K562 (cell line): ENCODE data around the gene GPX6. TPM values are rescaled to one million over a fixed set of nuclear protein-coding genes. Genes with fewer than 3 reads are reported as not detected.

Source experiments
- AFF1 ChIP-seq, 2 experiments: fragments of 450-650 bp; IDR thresholded peaks; 2 replicates each; pipeline ENCODE4 v1.6.1; 2018; ENCODE audit warnings: mild to moderate bottlenecking in 2 of 2, low read depth in 1 of 2; ENCODE audit not compliant: partially characterized antibody in 2 of 2
- BACH1 ChIP-seq: fragments of 200-800 bp; sonication (Bioruptor generic); IDR thresholded peaks from 2 replicates; pipeline ENCODE4 v1.6.1; 2016; ENCODE audit warnings: missing genetic modification characterization, missing compliant biosample characterization
- BCOR ChIP-seq: fragments of 450-650 bp; IDR thresholded peaks from 2 replicates; pipeline ENCODE4 v1.6.1; 2016
- MXI1 ChIP-seq: IDR thresholded peaks from 2 replicates; pipeline ENCODE4 v1.6.1; 2011; ENCODE audit warnings: low read depth, mild to moderate bottlenecking, improper control_type of control experiment, low read length
- NBN ChIP-seq: fragments of 450-650 bp; IDR thresholded peaks from 2 replicates; pipeline ENCODE4 v1.6.1; 2016; ENCODE audit warnings: low read depth, mild to moderate bottlenecking
- RHOXF2B ChIP-seq: fragments of 250-450 bp; sonication (Bioruptor Pico); conservative IDR thresholded peaks from 2 replicates; pipeline ENCODE4 v1.5.1; 2021
- SAFB ChIP-seq: fragments of 200-400 bp; formaldehyde crosslinking; IDR thresholded peaks from 2 replicates; pipeline ENCODE4 v1.6.1; 2017; ENCODE audit warnings: low read depth, low read length, borderline replicate concordance
- SIX5 ChIP-seq, 2 experiments: IDR thresholded peaks; 2 replicates each; pipeline ENCODE4 v1.6.1; 2011; ENCODE audit warnings: low read length in 2 of 2, borderline replicate concordance in 1 of 2, low read depth in 1 of 2, mild to moderate bottlenecking in 1 of 2, moderate library complexity in 1 of 2; ENCODE audit not compliant: insufficient read depth in 1 of 2
- SMARCC2 ChIP-seq: fragments of 450-650 bp; IDR thresholded peaks from 2 replicates; pipeline ENCODE4 v1.6.1; 2017; ENCODE audit warnings: antibody characterized with exemption, moderate library complexity, mild to moderate bottlenecking, low read depth
- SNAPC5 ChIP-seq: fragments of 250-450 bp; sonication (Bioruptor Pico); IDR thresholded peaks from 2 replicates; pipeline ENCODE4 v1.8.0; 2021; ENCODE audit warnings: moderate library complexity, mild to moderate bottlenecking, inconsistent platforms
- TCFL5 ChIP-seq: fragments of 250-450 bp; sonication (Bioruptor Pico); conservative IDR thresholded peaks from 2 replicates; pipeline ENCODE4 v1.6.1; 2021; ENCODE audit warnings: mild to moderate bottlenecking, moderate library complexity, matching md5 sums
- TGIF2 ChIP-seq: sonication (generic); formaldehyde crosslinking; IDR thresholded peaks from 2 replicates; pipeline ENCODE4 v1.8.1; 2022; ENCODE audit warnings: mild to moderate bottlenecking, missing genetic modification reagents, moderate library complexity
- TOE1 ChIP-seq, 2 experiments: fragments of 450-650 bp in 1 of 2; sonication (generic) in 1 of 2; formaldehyde crosslinking in 1 of 2; IDR thresholded peaks; 2 replicates each; pipeline versions ENCODE4 v1.7.1 to v1.8.0; 2016 to 2022; ENCODE audit warnings: borderline replicate concordance in 2 of 2, mild to moderate bottlenecking in 2 of 2, antibody characterized with exemption in 1 of 2, inconsistent platforms in 1 of 2, low read depth in 1 of 2, missing genetic modification reagents in 1 of 2, moderate library complexity in 1 of 2
- U2AF1 ChIP-seq: fragments of 200-400 bp; formaldehyde crosslinking; optimal IDR thresholded peaks from 2 replicates; pipeline ENCODE3; 2017; ENCODE audit warnings: mild to moderate bottlenecking, low read depth, low read length, moderate library complexity
- U2AF2 ChIP-seq: fragments of 200-400 bp; formaldehyde crosslinking; optimal IDR thresholded peaks from 2 replicates; pipeline ENCODE3; 2017; ENCODE audit warnings: low read depth, mild to moderate bottlenecking, low read length
- ZFP91 ChIP-seq: sonication (generic); formaldehyde crosslinking; IDR thresholded peaks from 2 replicates; pipeline ENCODE4 v1.8.0; 2022; ENCODE audit warnings: mild to moderate bottlenecking, missing genetic modification reagents
- ZNF133 ChIP-seq: fragments of 250-450 bp; sonication (Bioruptor Pico); IDR thresholded peaks from 2 replicates; pipeline ENCODE4 v1.4.0; 2020; ENCODE audit warnings: mild to moderate bottlenecking
- ZNF764 ChIP-seq: fragments of 250-450 bp; sonication (Bioruptor Pico); IDR thresholded peaks from 2 replicates; pipeline ENCODE4 v1.4.0; 2020; ENCODE audit warnings: low read depth, mild to moderate bottlenecking, moderate library complexity
- polyA plus RNA-seq, 8 experiments: library from polyadenylated mRNA; depleted of rRNA in 4 of 8; stranded (reverse) in 5 of 8; unstranded in 3 of 8; fragments of >200 nt; fragmentation: Nextera tagmentation in 2 of 8; fragmentation: Illumina TruSeq in 1 of 8; extraction: Ambion mirVana in 2 of 8; extraction: Trizol in 1 of 8; gene quantifications; 2 replicates each; pipeline versions ENCODE4 v1.2.1 to v1.2.3, GENCODE V29; 2011 to 2014; ENCODE audit warnings: inconsistent platforms in 1 of 8, missing spikeins in 1 of 8
- total RNA-seq, 7 experiments: library from RNA; depleted of rRNA in 6 of 7; stranded (reverse); fragments of >200 nt in 6 of 7; fragmentation: Illumina TruSeq in 2 of 7; extraction: Trizol in 2 of 7; gene quantifications; 2 replicates each; pipeline versions ENCODE4 v1.2.1 to v1.2.3, GENCODE V29; 2011 to 2021; ENCODE audit warnings: low replicate concordance in 1 of 7

Gene GPX6
- total and polyA plus RNA-seq, 9 of the 15 experiments (the other 6 are each of a cell fraction or from before 2014, with no cell fraction given) = not detected

GRCh38 chr6:28542440-28543296, 27.1 kb upstream of the GPX6 start (continued):
- TF ChIP-seq TOE1 (IDR thresholded peaks at IDR 0.05; ENCODE audit: borderline replicate concordance) = peak; percentile 77
- TF ChIP-seq TOE1 (CRISPR knock-in tag; IDR thresholded peaks at IDR 0.05; ENCODE audit: borderline replicate concordance, low read depth) = peak; percentile 91; the same call in 1 of the 2 replicates
- TF ChIP-seq MXI1 = 0 out of 2 replicates have a peak, but pooled peaks have one; percentile 4
- TF ChIP-seq NBN = peak; percentile 94
- peak; percentile 91 for TF ChIP-seq SAFB
- peak; percentile 84 for TF ChIP-seq BACH1 (tag)
- TF ChIP-seq AFF1 (IDR thresholded peaks at IDR 0.05; ENCODE audit: low read depth in 1 of 2, partially characterized antibody in 2 of 2) = peak; percentile 63 to 82
- TF ChIP-seq ZNF133 (CRISPR knock-in tag) = no peak
- TF ChIP-seq TGIF2 (CRISPR knock-in tag) = peak; percentile 87; the same call in 1 of the 2 replicates
- no peak for TF ChIP-seq U2AF1
- no peak; the same call in none of the 2 replicates for TF ChIP-seq SMARCC2
- TF ChIP-seq ZFP91 (CRISPR knock-in tag) = 0 out of 2 replicates have a peak, but pooled peaks have one; percentile 21
- TF ChIP-seq ZNF764 = peak; percentile 77; the same call in 1 of the 2 replicates
- TF ChIP-seq TCFL5 = no peak
- TF ChIP-seq BCOR = peak; percentile 89
- no peak for TF ChIP-seq SNAPC5 (CRISPR knock-in tag)
- 0 out of 2 replicates have a peak, but pooled peaks have one; percentile 20 for TF ChIP-seq RHOXF2B (CRISPR knock-in tag)
- no peak for TF ChIP-seq U2AF2
- TF ChIP-seq SIX5 (IDR thresholded peaks at IDR 0.05; ENCODE audit: borderline replicate concordance in 1 of 2, insufficient read depth in 1 of 2, low read depth in 1 of 2, low read length in 2 of 2) = peak in 1 of 2 experiments; percentile 17; a peak in 1 of 4 replicates
